ENCODE measurements around the gene ANKRD39.

GRCh38 chr2:96903318-96903717 is 45.5 kb upstream of the ANKRD39 start:
- TF ChIP-seq EZH2 (IDR thresholded peaks at IDR 0.05; ENCODE audit: low read length, unreplicated experiment) (no peak), CTCF (conservative IDR thresholded peaks at IDR 0.05; ENCODE audit: low read depth, low read length) (no peak)

All from PC-3 (cell line).